Left lung (tissue), 10 donors: Measurements from ENCODE around the gene FOXI1. TPM values are rescaled to one million over a fixed set of nuclear protein-coding genes. Genes with fewer than 3 reads are reported as not detected.

Experiments
- ATAC-seq: fragments of 200-7000 bp; cut with Tn5 transposase; one replicate; pipeline ENCODE4 v1.9.1; 2020; ENCODE audit warnings: moderate library complexity
- DNase-seq, 4 donors: peaks; one replicate each; pipeline ENCODE4 v3.0.0-alpha.2; 2013 to 2020
- H3K27ac ChIP-seq, 2 donors: fragments of 200-600 bp; sonication (generic) in 1 of 2; one replicate each; pipeline versions ENCODE4 v1.5.0 to v1.8.0; 2020 to 2021
- H3K27me3 ChIP-seq, 2 donors: fragments of 200-600 bp; sonication (generic) in 1 of 2; one replicate each; pipeline versions ENCODE4 v1.5.0 to v1.8.0; 2020 to 2021
- H3K36me3 ChIP-seq, 2 donors: fragments of 200-600 bp; sonication (generic) in 1 of 2; one replicate each; pipeline versions ENCODE4 v1.5.0 to v1.8.0; 2020 to 2021
- H3K4me1 ChIP-seq, 2 donors: fragments of 200-600 bp; one replicate each; pipeline ENCODE4 v1.8.0; 2021
- H3K4me3 ChIP-seq, 2 donors: fragments of 200-600 bp; sonication (generic) in 1 of 2; one replicate each; pipeline versions ENCODE4 v1.5.0 to v1.8.0; 2020 to 2021; ENCODE audit warnings: mild to moderate bottlenecking in 1 of 2
- H3K9me3 ChIP-seq, 2 donors: fragments of 200-600 bp; sonication (generic) in 1 of 2; one replicate each; pipeline versions ENCODE4 v1.5.0 to v1.8.0; 2020 to 2021
- intact Hi-C, 2 donors: fragments of 100-400 bp; cut with DNase I; formaldehyde crosslinking; loops; one replicate each; pipeline versions ENCODE4 v1.11.2 to v1.14.2; 2022
- polyA plus RNA-seq, 6 donors: library from polyadenylated mRNA; unstranded; fragments of 120-200 nt; gene quantifications; one replicate each; pipeline ENCODE4 v1.2.1, GENCODE V29; 2013; ENCODE audit not compliant: insufficient read length in 6 of 6
- total RNA-seq, 2 donors: library from RNA; stranded (reverse); fragmentation: NEBNext Ultra II Directional; extraction: Animal tissue kit (Norgen Biotek cat#: 25700); gene quantifications; one replicate each; pipeline ENCODE4 v1.2.1, GENCODE V29; 2021
- TF ChIP-seq, protein P1 (sequence below), 2 donors: fragments of 200-600 bp; sonication (generic) in 1 of 2; IDR thresholded peaks; one replicate each; pipeline versions ENCODE4 v1.5.0 to v1.8.0; 2021; ENCODE audit warnings: antibody characterized with exemption in 2 of 2
- donor health status: DM: no; HTN: yes; CAD: no.
- donor health status: DM: no; HTN: no; CAD: no.

The FOXI1 gene
- total and polyA plus RNA-seq, 8 donors, result 0.07 to 0.09 TPM; not detected in 6

DNA sequence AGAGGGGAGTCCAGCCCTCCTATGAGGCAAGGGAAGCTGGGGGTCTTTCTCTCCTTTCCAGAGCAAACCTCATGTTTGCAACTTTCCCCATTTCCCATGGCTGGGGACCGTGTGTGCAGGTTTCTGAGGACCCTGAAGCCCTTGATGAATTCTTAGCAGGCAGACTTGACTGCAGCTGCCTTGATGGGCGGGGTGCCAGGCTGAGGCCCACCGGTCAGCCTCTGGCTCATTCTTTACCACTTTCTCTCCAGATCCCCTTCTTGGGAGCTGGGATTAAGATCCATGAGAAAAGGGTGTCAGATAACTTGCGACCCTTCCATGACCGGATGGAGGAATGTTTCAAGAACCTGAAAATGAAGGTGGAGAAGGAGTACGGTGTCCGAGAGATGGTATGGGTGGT lies 30.0 kb upstream of the FOXI1 start:
- DNase-seq, result no peak

DNA sequence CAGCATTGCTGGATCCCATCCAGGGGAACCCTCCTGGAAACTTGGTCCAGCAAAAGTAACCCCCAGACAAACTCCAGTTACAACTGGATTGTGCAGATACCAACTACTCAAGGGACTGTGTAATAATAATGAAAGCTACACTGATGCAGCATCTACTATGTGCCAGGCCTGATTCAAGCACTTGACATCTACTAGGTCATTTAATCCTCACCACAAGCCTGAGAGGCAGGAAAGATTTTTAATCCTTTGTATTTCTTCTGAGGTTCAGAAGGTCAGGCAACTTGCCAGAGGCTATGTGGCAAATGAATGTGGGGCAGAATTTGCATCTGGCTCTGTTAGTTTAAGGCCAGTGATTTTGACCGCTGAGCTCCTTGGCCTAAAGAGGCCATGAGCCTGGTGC lies 29.5 kb upstream of the FOXI1 start:
- Histone ChIP-seq H3K27me3 (no peaks in the 10 kb centered on the region), H3K27ac (no peak overlapping the region), H3K9me3 (no peaks in the 10 kb centered on the region), H3K36me3 (peaks cover 0 to 68% of the 10 kb centered on the region in 2 donors), H3K4me1 (no peaks in the 10 kb centered on the region), H3K4me3 (no peak overlapping the region)
- DNase-seq, result no peak
- intact Hi-C loops, result no loop called here
- ATAC-seq, result no peak
- TF ChIP-seq, protein P1, sequence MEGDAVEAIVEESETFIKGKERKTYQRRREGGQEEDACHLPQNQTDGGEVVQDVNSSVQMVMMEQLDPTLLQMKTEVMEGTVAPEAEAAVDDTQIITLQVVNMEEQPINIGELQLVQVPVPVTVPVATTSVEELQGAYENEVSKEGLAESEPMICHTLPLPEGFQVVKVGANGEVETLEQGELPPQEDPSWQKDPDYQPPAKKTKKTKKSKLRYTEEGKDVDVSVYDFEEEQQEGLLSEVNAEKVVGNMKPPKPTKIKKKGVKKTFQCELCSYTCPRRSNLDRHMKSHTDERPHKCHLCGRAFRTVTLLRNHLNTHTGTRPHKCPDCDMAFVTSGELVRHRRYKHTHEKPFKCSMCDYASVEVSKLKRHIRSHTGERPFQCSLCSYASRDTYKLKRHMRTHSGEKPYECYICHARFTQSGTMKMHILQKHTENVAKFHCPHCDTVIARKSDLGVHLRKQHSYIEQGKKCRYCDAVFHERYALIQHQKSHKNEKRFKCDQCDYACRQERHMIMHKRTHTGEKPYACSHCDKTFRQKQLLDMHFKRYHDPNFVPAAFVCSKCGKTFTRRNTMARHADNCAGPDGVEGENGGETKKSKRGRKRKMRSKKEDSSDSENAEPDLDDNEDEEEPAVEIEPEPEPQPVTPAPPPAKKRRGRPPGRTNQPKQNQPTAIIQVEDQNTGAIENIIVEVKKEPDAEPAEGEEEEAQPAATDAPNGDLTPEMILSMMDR (IDR thresholded peaks at IDR 0.05), result no peak

More for the DNA sequence above, 30.0 kb upstream of the FOXI1 start:
- no peak overlapping the region for H3K4me3 ChIP-seq
- H3K27ac ChIP-seq, result no peak overlapping the region
- TF ChIP-seq, protein P1 (IDR thresholded peaks at IDR 0.05), result no peak
- no peak for ATAC-seq
- no peaks in the 10 kb centered on the region for H3K9me3 ChIP-seq
- intact Hi-C loops, result no loop called here
- H3K4me1 ChIP-seq, result no peaks in the 10 kb centered on the region
- peaks cover 0 to 66% of the 10 kb centered on the region in 2 donors for H3K36me3 ChIP-seq
- no peaks in the 10 kb centered on the region for H3K27me3 ChIP-seq

DNA sequence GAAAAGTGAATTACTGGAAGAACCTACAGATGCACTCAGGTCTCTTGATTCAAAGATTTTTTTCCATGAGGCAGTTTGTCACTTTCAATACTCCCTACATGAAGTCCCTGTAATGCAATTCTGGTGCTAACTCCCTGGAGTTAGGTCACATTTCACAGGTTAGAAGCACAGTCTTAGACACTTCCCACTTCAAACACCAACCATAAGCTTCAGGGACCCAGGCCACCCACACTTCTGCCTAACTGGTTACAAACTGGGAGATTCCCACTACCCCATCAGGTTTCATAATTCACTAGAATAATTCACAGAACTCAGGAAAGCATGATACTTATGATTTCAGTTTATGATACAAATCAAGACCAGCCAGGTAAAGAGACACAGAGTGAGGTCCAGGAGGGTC lies 29.0 kb upstream of the FOXI1 start:
- TF ChIP-seq, protein P1 (IDR thresholded peaks at IDR 0.05), result no peak
- no peak for ATAC-seq
- Histone ChIP-seq H3K4me1 (no peaks in the 10 kb centered on the region), H3K27ac (no peak overlapping the region), H3K27me3 (no peaks in the 10 kb centered on the region), H3K9me3 (no peaks in the 10 kb centered on the region), H3K4me3 (no peak overlapping the region), H3K36me3 (peaks cover 0 to 73% of the 10 kb centered on the region in 2 donors)
- no peak for DNase-seq
- intact Hi-C loops, result no loop called here

DNA sequence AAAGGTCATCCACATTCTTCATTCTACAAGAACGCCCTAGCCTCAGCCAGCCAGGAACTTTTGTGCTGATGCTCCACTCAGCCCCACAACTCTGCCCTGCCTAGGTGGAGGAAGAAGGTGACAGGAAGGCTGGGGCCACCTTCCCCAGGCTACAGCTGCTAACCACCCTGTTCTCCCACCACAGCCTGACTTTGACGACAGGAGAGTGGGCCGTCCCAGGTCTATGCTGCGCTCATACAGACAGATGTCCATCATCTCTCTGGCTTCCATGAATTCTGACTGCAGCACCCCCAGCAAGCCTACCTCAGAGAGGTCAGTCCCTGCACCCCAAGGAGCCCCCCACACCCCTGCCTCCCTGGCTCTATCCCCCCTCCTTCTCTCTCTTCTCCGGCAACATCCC lies 28.2 kb upstream of the FOXI1 start:
- ATAC-seq (no peak), DNase-seq (no peak)
- Histone ChIP-seq H3K4me1 (no peaks in the 10 kb centered on the region), H3K27me3 (no peaks in the 10 kb centered on the region), H3K9me3 (no peaks in the 10 kb centered on the region), H3K36me3 (peaks cover 0 to 81% of the 10 kb centered on the region in 2 donors), H3K4me3 (no peak overlapping the region), H3K27ac (no peak overlapping the region)
- intact Hi-C loops, result no loop called here
- TF ChIP-seq, protein P1 (IDR thresholded peaks at IDR 0.05), result no peak

DNA sequence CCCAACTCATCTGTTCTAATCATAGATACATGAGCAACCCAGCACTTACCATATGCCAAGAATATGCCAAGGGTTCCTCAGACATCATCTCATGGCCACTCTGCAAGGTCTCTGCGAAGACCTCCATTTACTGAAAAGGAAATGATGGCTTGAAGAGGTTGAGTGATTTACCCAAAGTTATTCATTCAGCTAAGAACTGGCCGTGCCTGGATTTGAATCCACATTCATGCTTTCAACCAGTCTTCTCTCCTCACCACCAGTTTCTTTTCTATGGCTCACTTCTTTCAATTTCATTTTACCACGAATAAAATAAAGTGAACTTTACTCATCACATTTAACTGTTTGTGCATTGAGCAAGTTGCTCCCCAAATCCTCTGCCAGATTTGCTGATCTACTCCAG lies 27.2 kb upstream of the FOXI1 start:
- intact Hi-C loops, result no loop called here
- Histone ChIP-seq H3K36me3 (peaks cover 0 to 90% of the 10 kb centered on the region in 2 donors), H3K9me3 (no peaks in the 10 kb centered on the region)

More for the DNA sequence above, 27.2 kb upstream of the FOXI1 start:
- TF ChIP-seq, protein P1 (IDR thresholded peaks at IDR 0.05), result no peak
- Histone ChIP-seq H3K4me3 (no peak overlapping the region), H3K27me3 (no peaks in the 10 kb centered on the region), H3K27ac (no peak overlapping the region), H3K4me1 (no peaks in the 10 kb centered on the region)
- DNase-seq (no peak), ATAC-seq (no peak)
